GM18858 (cell line): ENCODE measurements around the gene EEF1AKMT3.
A peak's percentile ranks its signal among the peaks of the same experiment; 100 is the strongest.
"Not testable (repeated sequence)": the region's sequence is repeated elsewhere in the genome, so short reads cannot be mapped to it uniquely, and the experiment has no call there.

ENCODE experiments used
- ATAC-seq: cut with Tn5 transposase; IDR thresholded peaks from one replicate; pipeline ENCODE4 v1.9.1; 2021; ENCODE audit not compliant: unreplicated experiment

The EEF1AKMT3 gene

GRCh38 chr12:57764662-57765002, 7.8 kb upstream of the EEF1AKMT3 start:
- ATAC-seq: peak; percentile 6

GRCh38 chr12:57765003-57765697, 7.3 kb upstream of the EEF1AKMT3 start:
- peak; percentile 42 for ATAC-seq

GRCh38 chr12:57765698-57766463, 6.5 kb upstream of the EEF1AKMT3 start:
- ATAC-seq: no peak

GRCh38 chr12:57766464-57767304, 5.7 kb upstream of the EEF1AKMT3 start, which contains the start of gene CYP27B1:
TSS of gene CYP27B1 (minus strand) at chr12:57767078. CDS start at chr12:57767041, 37 bp downstream.
- no peak for ATAC-seq

GRCh38 chr12:57767305-57767698, 5.1 kb upstream of the EEF1AKMT3 start:
- no peak for ATAC-seq

- ATAC-seq: no peak
Observed at GRCh38 chr12:57767876-57768275, 4.5 kb upstream of the EEF1AKMT3 start.

GRCh38 chr12:57769594-57769993, 2.8 kb upstream of the EEF1AKMT3 start:
- no peak for ATAC-seq

- ATAC-seq: no peak
Observed at GRCh38 chr12:57770734-57771133, 1.7 kb upstream of the EEF1AKMT3 start.

GRCh38 chr12:57771236-57771872, 1.1 kb upstream of the EEF1AKMT3 start:
- peak; percentile 55 for ATAC-seq

- ATAC-seq: peak; percentile 64
Observed at GRCh38 chr12:57771873-57772428, 463 bp upstream of the EEF1AKMT3 start, which contains the start of gene METTL1. TSS of gene METTL1 (minus strand) at chr12:57772105. CDS start at chr12:57772083, 22 bp downstream.

GRCh38 chr12:57774634-57775033, 2.2 kb downstream of the EEF1AKMT3 start:
- ATAC-seq: not testable (repeated sequence)

- no peak for ATAC-seq
Observed at GRCh38 chr12:57775044-57775443, 2.6 kb downstream of the EEF1AKMT3 start.

GRCh38 chr12:57775563-57776246, 3.3 kb downstream of the EEF1AKMT3 start:
- ATAC-seq: no peak

- no peak for ATAC-seq
Observed at GRCh38 chr12:57776247-57776587, 3.8 kb downstream of the EEF1AKMT3 start.

GRCh38 chr12:57777367-57777766, 5.0 kb downstream of the EEF1AKMT3 start:
- no peak for ATAC-seq

GRCh38 chr12:57777911-57778310, 5.5 kb downstream of the EEF1AKMT3 start:
- no peak for ATAC-seq

GRCh38 chr12:57779736-57780135, 7.3 kb downstream of the EEF1AKMT3 start:
- ATAC-seq: no peak

- ATAC-seq: no peak
Observed at GRCh38 chr12:57780284-57780897, 8.0 kb downstream of the EEF1AKMT3 start.

GRCh38 chr12:57781244-57781643, 8.8 kb downstream of the EEF1AKMT3 start:
- ATAC-seq: no peak

- ATAC-seq: no peak
Observed at GRCh38 chr12:57781801-57782200, 9.4 kb downstream of the EEF1AKMT3 start.
